ENCODE results near the gene OLFM3. TPM values are rescaled to one million over a fixed set of nuclear protein-coding genes. Genes with fewer than 3 reads are reported as not detected.

Gene OLFM3
- total and polyA plus RNA-seq, 2 experiments from 2014 or later, result 0.21 to 0.31 TPM

- TF ChIP-seq JUNB (IDR thresholded peaks at IDR 0.05; ENCODE audit: unreplicated experiment), result no peak
- TF ChIP-seq ZNF331 (CRISPR knock-in tag; IDR thresholded peaks at IDR 0.05; ENCODE audit: low read depth), result no peak
- TF ChIP-seq REST (IDR thresholded peaks at IDR 0.05; ENCODE audit: unreplicated experiment), result no peak
- TF ChIP-seq NANOG (IDR thresholded peaks at IDR 0.05; ENCODE audit: borderline replicate concordance), result no peak
These were observed 94.5 kb downstream of the OLFM3 start (continued) for GRCh38 chr1:101902199-101902598.

GRCh38 chr1:101898137-101898536 is 98.6 kb downstream of the OLFM3 start:
- no peaks in the 10 kb centered on the region for H3K27me3 Mint-ChIP-seq (ENCODE audit: insufficient read depth, low read depth, poor library complexity)
- no peaks in the 10 kb centered on the region for H3K36me3 ChIP-seq (ENCODE audit: insufficient read depth)
- no peaks in the 10 kb centered on the region for H3K9me3 Mint-ChIP-seq
- H3K9me2 ChIP-seq (ENCODE audit: insufficient read depth), result no peaks in the 10 kb centered on the region
- H3K4me3 Mint-ChIP-seq, result no peak overlapping the region
- H3F3A ChIP-seq (replicated peaks; ENCODE audit: low read depth), result no peaks in the 10 kb centered on the region
- H3K4me3 ChIP-seq, result no peak overlapping the region
- no peak overlapping the region for H3K27ac Mint-ChIP-seq
- H3K4me1 Mint-ChIP-seq, result peaks cover 8% of the 10 kb centered on the region
- H3K4me2 ChIP-seq, result no peak overlapping the region
- no peak overlapping the region for H2AFZ ChIP-seq
- H4K20me1 ChIP-seq (replicated peaks; ENCODE audit: insufficient read depth), result no peaks in the 10 kb centered on the region
- ATAC-seq (no peak), DNase-seq (ENCODE audit: low spot score) (no peak)
- no peaks in the 10 kb centered on the region for H3K4me1 ChIP-seq (ENCODE audit: insufficient read depth)
- no peaks in the 10 kb centered on the region for H3K36me3 Mint-ChIP-seq (ENCODE audit: low read depth)
- no peak overlapping the region for H3K27ac ChIP-seq (ENCODE audit: low read depth)
- no peaks in the 10 kb centered on the region for H3K79me2 ChIP-seq (replicated peaks; ENCODE audit: insufficient read depth)
- no peaks in the 10 kb centered on the region for H3K27me3 ChIP-seq (ENCODE audit: insufficient read depth)
- no peak for TF ChIP-seq POLR2AphosphoS5 (IDR thresholded peaks at IDR 0.05; ENCODE audit: low read depth)
- TF ChIP-seq CREB1 (CRISPR knock-in tag; IDR thresholded peaks at IDR 0.05; ENCODE audit: low read depth), result no peak
- no peak for TF ChIP-seq CTCF (conservative IDR thresholded peaks at IDR 0.05; ENCODE audit: low read depth in 2 of 2)
- no peak for TF ChIP-seq JUNB (IDR thresholded peaks at IDR 0.05; ENCODE audit: unreplicated experiment)
- TF ChIP-seq REST (IDR thresholded peaks at IDR 0.05; ENCODE audit: unreplicated experiment), result no peak
- no peak for TF ChIP-seq ZNF114 (CRISPR knock-in tag; IDR thresholded peaks at IDR 0.05)
- TF ChIP-seq ZNF331 (CRISPR knock-in tag; IDR thresholded peaks at IDR 0.05; ENCODE audit: low read depth), result no peak
- TF ChIP-seq STAT1 (IDR thresholded peaks at IDR 0.05; ENCODE audit: unreplicated experiment), result no peak
- TF ChIP-seq ZNF462 (CRISPR knock-in tag; IDR thresholded peaks at IDR 0.05), result no peak
